Mammary epithelial cell (primary cell): ENCODE results near the gene PREX1.

Experiments used
- EZH2 ChIP-seq: IDR thresholded peaks from 2 replicates; pipeline ENCODE4 v1.6.1; 2012; ENCODE audit warnings: low read length, inconsistent platforms, borderline replicate concordance
- TF ChIP-seq, protein P1 (sequence below), 2 donors: IDR thresholded peaks in 1 of 2; conservative IDR thresholded peaks in 1 of 2; 2 replicates each; pipeline ENCODE4 v1.5.1; 2011 to 2012; ENCODE audit warnings: inconsistent platforms in 2 of 2, low read length in 2 of 2, mild to moderate bottlenecking in 2 of 2, control low read depth in 1 of 2, low read depth in 1 of 2; ENCODE audit not compliant: insufficient read depth in 1 of 2; ENCODE audit errors: extremely low read depth in 1 of 2

DNA sequence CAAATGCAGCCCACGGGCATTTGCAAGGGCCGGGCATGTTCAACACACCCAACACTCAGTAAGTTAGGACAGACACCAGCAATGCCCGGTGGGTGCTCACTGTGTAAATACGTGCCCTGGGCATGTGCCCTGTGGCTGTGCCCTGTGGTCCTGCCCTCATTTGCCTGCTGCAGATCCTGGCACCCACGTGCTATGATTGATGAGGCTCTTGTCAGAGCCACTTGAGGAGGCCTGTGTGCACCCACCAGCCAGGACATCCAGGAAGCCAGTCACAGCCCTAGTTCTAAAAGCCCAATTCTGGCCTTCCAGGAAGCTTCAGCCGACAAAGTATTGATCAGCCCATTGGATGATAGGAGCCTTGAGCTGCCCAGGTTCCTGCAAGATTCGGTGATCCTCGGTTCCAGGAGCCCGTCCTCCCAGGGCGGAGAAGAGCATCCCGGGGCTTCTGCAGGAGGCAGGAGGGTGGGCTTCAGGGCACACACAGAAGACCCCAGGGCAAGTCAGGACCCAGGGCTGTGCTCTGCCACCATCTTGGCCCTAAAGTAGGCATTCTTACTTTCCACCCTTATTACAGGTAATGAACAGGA, 223.9 kb downstream of the PREX1 start:
- no peak for TF ChIP-seq EZH2
- TF ChIP-seq, protein P1, sequence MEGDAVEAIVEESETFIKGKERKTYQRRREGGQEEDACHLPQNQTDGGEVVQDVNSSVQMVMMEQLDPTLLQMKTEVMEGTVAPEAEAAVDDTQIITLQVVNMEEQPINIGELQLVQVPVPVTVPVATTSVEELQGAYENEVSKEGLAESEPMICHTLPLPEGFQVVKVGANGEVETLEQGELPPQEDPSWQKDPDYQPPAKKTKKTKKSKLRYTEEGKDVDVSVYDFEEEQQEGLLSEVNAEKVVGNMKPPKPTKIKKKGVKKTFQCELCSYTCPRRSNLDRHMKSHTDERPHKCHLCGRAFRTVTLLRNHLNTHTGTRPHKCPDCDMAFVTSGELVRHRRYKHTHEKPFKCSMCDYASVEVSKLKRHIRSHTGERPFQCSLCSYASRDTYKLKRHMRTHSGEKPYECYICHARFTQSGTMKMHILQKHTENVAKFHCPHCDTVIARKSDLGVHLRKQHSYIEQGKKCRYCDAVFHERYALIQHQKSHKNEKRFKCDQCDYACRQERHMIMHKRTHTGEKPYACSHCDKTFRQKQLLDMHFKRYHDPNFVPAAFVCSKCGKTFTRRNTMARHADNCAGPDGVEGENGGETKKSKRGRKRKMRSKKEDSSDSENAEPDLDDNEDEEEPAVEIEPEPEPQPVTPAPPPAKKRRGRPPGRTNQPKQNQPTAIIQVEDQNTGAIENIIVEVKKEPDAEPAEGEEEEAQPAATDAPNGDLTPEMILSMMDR (conservative IDR thresholded peaks at IDR 0.05 in 1 of 2, IDR thresholded peaks at IDR 0.05 in 1 of 2; ENCODE audit: extremely low read depth in 1 of 2, insufficient read depth in 1 of 2, low read depth in 1 of 2, low read length in 2 of 2): no peak
